Cortex of kidney (tissue), 1 donor: ENCODE data around the gene RGS3.
"Not testable (repeated sequence)": the region's sequence is repeated elsewhere in the genome, so short reads cannot be mapped to it uniquely, and the experiment has no call there.

Experiments
- DNase-seq: peaks from one replicate; lab custom pipeline; 2025; lab: John Stamatoyannopoulos, UW

RGS3 gene

DNA sequence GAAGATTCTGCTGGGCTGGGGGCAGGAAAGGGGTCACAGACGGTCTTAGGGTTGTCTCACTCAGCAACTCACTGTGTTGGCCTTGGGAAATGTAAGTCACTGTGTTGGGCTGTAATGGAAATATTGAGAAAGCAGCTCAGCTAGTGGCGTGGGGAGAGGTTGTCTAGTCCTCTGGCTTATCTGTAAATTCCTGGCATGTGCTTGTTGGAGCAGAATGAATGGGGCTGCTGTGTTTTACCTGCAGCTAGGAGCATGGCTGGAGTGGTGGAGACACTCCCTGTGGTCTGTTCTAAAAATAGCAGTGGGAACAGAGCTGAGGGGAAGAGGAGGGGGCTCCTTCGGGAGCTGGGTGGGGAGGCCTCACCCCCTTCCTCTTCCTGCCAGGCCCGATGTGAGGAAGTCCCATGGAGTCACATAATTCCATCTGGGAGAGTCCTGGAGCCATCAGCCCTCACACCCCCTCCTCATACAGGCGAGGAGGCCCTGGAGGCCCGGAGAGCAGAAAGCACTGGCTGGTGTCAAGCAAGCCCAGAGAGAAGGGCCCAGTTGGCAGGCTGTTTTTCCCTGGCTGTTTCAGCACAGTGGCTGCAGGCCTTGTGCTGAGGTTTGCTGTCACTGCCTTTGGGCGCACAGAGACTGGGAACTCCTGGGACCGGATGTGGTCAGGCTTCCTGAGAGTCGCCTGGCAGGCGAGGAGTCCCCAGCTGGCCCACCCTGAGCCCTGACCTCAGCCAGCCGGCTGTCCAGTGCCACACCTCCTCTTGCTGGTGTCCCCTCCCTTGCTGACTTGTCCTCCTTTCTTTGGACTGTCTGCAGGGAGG, 84.9 kb downstream of the RGS3 start:
- DNase-seq = no peak

DNA sequence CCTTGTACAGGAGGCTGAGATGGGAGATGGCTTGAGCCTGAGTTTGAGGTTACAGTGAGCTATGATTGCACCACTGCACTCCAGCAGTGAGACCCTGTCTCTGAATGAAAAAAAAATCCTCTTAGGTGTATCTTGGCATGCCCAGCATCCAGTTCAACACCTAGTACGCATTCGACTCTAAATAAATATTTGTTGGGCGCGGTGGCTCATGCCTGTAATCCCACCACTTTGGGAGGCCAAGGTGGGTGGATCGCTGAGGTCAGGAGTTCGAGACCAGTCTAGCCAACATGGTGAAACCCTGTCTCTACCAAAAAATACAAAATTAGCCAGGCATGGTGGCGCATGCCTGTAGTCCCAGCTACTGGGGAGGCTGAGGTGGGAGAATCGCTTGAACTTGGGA, 86.4 kb downstream of the RGS3 start:
- not testable (repeated sequence) for DNase-seq

DNA sequence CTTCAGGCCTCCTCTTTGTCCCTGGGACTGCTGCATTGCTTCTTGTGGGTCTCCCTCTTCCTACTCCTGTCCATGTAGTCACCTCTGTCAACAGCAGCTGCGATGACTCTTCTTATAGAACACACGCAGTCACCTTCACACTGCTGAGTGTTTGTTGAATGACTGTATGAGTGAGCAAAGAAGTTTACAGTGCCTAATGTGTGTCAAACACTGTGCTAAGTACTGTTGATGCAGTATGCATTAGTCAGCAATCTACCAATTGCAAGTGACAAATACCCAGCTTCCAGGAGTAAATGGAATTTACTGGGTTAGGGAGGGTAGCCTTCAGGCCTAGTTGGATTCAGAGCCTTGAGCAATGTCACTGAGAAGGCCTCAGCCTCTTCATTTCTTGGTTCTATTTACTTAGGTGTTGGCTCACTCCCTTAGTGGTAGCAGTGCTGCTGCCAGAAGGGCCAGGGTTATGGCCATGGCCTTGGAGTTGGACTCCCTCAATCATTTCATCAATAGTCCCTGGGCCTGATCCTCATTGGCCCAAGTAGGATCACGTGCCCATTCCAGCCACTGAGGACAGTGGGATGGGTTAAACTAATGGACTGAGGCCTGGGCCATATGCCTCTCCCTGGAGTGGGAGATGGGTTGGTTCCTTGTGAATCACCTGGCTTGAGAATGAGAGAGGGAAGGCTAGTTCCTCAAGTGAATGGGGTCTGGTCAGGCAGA, 93.5 kb downstream of the RGS3 start:
- DNase-seq = no peak

DNA sequence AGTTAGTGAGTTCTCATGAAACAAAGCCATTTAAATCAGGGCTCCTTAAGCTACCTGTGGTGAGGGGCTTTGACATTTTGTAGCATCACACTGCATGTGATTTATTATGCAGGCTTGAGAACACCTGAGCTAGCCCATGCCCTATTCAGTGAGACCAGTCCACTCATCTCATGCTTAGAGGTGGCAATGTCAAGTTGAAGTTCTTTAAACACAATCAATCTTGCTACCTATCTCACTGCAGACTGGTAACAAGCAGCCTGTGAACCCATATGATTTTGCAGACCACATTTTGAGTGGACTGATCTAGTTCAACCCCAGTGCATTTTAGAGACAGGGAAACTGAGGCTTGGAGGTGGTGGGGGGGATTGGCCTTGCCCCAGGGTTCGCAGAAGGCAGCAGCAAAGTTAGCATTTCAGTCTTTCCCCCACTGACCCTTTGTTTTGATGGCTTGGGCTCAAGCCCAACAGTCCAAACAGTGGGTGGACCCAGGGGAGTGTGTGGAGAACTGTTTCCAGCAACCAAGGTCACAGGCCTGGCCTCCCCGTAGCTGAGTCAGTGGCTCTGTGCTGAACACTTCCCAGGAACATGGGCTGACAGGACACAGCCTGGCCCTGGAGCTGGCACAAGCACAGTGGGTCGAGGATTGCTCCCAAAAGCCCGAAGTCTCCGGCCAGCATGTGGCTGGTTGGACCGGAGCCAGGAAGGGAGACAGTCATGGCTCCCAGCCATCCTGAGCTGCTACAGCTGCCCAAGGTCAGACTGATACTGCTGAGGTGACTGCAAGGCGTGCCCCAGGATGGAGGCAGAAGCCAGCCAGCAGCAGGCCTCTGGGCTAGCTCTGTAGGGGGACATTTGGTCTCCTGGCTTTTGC, 95.3 kb downstream of the RGS3 start:
- peak; percentile 31 for DNase-seq

DNA sequence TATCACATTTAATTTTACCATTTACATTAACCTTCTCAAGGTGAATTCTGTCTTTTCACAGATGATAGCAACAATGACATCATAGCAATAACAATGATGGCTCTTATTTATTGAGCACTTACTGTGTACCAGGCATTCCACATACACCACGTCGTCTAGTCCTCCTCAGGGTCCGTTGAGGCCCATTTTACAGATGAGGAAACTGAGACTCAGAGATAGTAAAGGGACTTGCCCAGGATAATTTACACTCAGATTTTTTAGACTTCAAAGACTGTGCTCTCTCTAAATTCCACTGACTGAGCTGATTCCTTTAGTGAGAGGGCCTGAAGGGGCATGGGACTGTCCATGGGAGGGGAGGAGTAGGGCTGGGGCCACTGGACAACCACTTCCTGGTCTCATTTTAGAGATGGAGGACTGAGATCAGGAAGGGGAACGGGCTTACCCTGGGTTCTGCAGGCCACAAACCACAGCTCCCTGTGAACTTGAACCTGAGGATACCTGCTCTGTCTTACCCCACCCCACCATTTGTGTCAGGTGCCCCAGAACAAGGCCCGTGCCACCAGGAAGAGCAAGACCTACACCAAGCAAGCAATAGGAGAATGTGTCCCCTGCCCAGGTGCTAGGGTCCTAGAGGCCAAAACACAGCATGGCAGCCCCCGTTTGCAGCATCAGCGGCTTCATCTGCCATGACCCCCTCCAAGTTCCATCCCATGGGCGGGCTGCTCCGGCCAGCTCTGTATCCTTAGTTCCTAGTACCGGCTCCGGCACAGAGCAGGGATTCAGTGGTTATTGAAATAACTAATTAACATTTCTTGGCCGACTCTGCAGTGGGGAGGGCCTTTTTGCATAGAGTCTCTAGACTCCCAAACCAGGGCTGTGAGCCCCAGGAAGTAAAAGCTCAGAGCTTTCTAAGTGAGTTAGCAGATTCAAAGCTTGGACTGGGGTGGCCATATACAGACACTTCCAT, 96.6 kb downstream of the RGS3 start:
- DNase-seq = no peak

DNA sequence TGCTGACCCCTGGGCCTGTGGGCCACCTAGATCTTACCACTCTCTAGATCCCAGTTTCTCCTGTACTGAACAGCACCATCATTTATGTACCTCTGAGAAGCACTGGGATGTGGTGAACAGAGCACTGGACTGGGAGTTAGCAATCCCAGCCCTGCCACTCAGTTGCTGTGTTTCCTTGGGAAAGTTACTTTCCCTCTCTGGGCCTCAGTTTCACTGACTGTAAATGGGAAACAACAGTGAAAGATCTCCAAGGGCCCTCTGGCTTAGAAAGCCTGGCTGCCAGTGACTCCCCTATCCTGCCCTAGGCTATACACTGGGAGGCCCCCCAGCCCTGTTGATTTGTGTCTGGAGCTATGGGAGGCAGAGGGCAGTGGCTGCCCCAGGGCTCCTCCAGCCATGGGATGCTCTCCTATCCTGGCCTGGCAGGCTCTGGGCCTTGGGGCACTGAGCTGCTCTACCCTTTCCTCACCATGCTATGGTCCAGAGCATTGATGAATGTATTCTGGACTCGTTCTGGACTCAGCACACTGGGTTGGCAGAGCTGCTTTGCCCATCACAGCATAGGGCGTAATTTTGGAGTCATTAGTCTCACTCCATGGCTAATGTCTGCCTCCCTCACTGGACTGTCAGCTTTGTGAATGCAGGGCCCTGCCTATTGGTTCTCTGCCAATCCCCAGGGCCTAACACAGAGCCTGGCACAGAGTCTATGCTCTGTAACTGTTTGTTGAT, 99.3 kb downstream of the RGS3 start:
- DNase-seq = no peak

DNA sequence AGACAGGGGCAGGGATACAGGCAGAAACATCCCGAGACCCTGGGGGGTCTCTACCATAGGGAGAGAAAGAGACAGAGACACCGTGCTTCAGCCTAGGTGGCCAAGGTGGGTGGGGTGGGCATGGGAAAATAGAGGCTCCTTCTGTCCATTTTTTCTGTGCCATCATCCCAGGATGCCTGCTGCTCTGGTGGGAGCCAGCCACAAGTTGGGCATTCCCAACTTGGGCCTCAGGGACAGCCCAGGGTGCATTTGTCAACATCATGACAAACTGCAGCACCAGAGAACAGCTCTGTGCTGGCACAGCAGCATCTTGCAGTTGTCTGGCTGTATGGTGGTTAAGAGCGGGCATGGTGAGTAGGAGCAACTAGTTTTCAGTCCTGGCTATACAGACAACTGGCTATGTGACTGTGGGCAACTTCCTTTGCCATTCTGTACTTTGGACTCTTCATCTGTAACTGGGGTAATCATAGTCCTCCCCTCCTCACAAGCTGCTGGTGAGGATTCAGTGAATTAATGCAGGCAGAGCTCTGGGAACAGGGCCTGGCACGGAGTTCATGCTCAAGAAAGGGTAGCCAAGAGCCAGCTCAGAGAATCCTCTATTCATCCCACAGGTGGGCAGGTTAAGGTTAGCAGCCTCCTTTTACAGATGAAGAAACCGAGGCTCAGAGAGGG, 100.4 kb downstream of the RGS3 start:
- DNase-seq = no peak

DNA sequence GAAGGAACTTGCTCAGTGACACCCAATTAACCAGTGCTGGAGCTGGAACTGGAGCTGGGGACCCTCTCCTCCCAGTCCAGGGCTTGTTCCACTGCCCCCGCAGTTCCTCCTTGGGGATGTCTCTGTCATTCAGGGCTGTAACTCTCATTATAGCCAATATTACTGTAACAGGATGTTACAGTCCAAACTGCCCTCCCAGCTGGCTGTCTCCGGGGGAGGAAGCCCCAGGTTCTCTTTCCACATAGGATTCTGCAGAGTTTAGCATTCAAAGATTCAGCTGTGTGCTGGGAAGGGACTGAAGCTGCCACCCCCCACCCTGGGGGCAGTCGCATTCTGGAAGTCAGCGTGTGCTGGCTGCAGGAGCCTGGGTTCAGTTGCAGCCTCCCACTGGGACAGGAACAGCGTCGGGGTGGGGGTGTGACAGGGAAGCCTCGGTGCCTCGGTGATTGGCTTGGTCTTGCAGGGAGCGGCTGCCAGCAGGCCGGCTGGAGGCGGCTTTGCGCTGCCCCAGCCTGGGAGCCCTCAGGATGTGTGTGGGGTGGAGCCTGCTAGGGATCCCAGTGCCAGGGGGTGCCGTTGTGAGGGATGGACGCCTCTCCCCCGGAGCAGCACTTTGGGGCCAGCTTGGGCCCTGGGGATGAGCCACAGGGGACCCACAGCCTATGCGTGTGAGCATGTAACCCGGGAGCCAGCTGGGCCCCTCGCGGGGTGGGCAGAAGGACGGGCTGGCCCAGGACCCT, 101.1 kb downstream of the RGS3 start:
- no peak for DNase-seq

DNA sequence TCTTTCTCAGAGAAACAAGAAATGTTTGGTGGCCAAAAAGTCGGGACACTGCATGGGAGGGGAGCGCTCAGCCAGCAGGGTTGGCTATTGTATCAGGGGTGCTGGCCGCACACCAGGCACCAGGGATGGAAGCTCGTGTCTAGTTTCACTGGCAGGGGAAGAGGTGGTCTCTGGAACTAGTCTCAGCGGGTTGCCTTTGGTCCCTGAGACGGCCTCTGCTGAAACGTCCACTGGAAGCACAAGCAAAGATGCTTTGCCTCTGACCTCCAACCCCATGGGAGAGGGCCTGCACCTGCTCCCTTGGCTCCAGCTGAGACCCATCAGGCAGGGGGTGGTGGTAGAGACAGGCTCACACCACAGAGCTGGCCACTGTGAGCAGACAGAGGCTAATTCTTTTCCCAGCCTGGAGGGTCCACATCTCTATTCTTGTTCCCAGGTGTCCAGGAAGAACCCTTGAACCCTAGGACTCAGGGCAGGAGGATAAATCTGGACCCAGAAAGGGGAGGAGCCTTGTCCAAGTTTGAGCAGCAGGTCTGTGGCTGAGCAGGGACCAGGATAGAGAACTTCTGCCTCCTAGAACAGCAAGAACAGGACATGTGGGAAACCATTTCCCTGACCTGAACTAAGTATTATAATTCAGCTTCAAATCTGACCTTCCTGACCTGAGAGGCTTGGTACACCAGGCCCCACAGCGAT, 102.6 kb downstream of the RGS3 start:
- DNase-seq = no peak

DNA sequence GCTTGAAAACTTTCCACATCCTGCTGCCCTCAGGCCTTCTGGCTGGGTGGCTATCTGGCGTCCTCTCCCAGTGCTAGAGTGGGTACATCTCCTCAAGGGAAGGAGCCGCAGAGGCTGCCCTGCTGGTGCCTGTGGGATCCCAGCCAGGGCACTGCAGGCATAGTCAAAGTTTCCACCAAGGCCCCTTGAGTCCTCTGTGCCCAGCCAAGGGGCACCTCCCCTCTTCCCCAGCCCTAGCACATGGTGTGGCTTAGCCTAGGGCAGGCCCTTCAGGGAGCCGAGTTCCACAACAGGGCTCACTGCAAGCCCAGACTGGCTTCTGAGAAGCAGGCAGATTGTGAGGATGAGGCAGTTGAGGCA, 103.2 kb downstream of the RGS3 start:
- DNase-seq = no peak

DNA sequence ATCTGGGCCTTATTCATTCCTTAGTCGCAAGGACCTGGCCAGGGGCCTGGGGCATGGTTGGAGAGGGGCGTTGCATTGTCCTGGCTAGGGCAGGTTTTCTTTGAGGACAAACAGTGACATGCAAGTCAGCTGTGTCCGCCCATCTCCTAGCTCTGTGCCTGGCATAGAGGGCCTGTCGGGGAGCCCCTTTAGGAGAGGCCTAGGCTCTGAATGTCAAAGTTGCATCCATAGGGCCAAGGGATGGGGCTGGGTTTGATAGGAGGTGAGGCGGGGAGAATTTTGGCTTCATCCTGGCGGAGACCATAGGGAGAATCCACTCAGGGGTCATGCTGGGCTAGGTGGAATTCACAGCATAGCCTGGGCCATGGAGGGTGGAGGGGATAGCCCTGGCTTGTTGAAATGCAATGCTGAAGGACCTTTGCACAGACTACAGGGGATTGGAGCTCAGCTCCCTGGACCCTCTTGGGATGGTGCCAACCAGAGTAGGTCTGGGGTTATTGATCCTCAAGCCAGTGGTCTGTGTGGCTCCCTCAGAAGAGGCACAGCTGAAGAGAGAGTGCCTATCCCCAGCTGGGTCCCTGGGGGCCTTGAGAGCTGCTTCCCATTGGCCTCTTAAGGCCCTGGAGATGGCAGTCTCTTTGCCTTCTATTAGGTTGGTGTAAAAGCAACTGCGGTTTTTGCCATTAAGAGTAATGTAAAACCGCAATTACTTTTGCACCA, 104.0 kb downstream of the RGS3 start:
- no peak for DNase-seq

DNA sequence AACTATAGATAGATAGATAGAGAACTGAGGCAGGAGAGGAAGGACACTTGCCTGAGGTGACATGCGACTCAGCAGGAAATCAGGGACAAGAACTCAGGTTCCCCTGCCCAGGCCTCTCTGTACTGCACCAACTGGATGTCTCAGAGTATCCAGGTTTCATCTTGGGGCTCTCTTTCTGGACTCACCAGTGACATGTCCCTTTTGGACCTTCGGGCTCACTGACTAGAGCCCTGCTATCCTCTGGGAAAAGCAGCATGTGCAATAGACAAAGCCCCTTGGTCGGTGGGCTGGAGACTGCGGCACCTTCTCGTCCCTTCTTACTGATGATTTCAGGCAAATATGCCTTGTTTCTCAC, 104.5 kb downstream of the RGS3 start:
- DNase-seq = no peak

DNA sequence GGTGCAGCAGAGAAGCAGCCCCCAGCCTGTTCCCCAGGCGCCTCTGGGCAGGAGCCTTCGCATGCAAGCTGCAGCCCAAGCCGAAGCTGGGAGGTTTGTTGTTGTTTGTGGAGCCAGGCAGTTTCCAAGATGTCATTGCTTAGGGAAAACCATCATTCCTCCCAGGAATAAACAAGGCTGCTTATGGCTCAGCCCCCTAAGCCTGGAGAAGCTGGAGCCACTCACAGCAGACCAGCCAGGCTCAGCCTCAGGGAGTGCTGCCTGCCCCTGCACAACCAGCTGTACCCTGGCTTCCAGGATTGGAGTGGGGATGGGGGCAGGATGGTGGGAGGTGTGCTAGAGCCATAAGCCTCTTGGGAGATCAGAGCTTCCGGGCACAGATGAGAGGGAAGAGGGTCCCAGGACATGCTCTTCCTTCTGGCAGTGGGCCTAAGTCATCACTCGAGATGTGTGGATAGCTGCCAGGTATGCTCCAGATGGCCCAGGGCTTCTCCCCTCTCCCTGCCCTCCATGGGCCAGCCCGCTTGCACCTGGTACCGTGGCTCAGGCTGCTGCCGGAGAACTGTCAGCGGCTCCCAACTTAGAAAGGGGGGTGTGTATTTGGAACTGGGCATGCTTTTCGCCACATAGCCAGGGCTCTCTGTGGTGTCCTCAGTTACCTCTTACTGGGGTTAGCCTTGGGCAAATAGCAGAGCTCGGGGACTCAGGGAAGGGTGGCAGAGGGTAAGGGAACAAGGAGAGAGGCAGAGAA, 105.2 kb downstream of the RGS3 start:
- no peak for DNase-seq

DNA sequence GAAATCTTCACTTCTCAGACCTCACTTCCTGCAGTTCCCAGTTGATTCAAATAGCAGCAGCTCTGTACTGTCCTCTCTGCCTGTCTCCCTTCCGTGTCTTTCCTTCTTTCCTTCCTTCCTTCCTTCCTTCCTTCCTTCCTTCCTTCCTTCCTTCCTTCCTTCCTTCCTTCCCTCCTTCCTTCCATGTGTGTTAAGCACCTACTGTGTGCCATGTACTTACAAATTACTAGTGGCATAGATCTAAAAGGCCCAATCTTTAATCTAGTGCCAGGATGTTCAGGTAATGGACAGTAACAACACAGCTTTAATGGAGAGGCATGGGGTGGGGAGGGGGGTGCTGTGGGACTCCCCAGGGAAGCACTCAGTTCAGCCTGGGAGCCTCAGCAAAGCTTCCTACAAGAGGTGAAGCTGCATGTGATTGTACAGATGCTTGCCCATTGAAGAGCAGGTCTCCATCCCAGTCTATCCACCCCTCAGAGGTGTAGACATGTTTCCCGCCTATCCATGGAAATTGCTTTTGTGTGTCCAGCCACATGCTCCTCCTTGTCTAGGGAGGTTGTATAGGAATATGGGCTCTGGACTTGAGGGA, 106.0 kb downstream of the RGS3 start:
- DNase-seq = no peak

DNA sequence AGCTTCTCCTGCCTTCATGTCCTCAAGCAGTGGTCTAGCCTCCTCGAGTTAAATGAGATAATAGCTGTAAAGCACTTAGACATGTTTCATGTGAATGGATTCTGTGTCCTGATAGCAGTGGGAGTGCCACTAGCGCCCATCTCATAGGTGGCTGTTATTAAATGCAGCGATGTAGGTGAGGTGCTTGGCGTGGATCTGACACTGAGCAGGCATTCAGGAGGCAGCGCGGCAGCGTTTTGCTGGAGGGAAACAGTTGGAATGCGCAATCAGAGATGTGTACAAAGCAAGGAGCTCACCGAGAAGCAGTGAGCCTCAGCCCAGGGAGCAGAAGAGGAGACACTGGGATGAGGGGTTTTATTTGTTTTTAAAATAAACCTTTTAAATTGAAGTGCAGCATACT, 106.6 kb downstream of the RGS3 start:
- DNase-seq = no peak

DNA sequence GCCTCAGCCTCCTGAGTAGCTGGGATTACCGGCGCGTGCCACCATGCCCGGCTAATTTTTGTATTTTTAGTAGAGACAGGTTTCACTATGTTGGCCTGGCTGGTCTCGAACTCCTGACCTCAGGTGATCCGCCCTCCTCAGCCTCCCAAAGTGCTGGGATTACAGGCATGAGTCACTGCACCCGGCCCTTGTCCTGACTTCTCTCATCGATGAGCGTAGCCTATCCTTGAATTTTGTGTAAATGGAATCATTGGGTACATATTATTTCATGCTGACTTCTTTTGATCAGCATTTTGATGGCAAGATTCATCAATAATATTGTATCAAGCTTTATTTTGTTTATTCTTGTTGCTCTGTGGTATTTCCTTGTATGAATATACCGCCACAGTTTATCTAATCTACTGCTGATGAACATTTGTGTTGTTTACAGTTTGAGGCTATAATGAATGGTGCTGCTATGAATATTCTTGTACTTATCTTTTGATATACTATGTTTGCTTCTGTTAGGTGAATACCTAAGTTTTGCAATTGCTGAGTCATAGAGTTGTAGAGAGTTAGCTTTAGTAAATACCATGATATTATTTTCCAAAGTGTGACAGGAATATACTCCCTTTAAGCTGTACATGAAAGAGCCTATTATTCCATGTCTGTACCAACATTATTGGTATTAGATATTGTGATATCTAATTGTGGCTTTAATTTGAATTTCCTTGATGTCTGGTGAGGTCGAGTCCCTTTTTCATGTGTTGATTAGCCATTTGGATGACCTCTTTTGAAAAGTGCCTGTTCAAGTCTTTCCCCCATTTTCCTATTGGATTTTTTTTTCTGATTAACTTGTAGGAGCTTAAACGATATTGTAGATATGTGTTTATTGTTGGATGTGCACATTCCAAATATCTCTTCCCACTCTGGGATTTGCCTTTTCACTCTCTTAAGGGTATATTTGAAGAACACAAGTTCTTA, 107.5 kb downstream of the RGS3 start:
- DNase-seq = no peak
